ENCODE results near the gene ZFAND2A.
"Not testable (repeated sequence)": the region's sequence is repeated elsewhere in the genome, so short reads cannot be mapped to it uniquely, and the experiment has no call there.

The ZFAND2A gene

GRCh38 chr7:1121886-1122831 is 37.8 kb downstream of the ZFAND2A start:
- DNase-seq, result no peak

GRCh38 chr7:1121476-1121875 is 38.5 kb downstream of the ZFAND2A start:
- DNase-seq, result no peak

GRCh38 chr7:1120791-1121190 is 39.2 kb downstream of the ZFAND2A start:
- DNase-seq, result no peak

GRCh38 chr7:1119201-1119600 is 40.8 kb downstream of the ZFAND2A start:
- DNase-seq, result no peak

- DNase-seq, result no peak
Measured at GRCh38 chr7:1117321-1117928, 42.6 kb downstream of the ZFAND2A start.

- DNase-seq, result not testable (repeated sequence)
Measured at GRCh38 chr7:1116383-1117008, 43.5 kb downstream of the ZFAND2A start.

- not testable (repeated sequence) for DNase-seq
Measured at GRCh38 chr7:1115171-1116045, 44.6 kb downstream of the ZFAND2A start.

- DNase-seq, result no peak
Measured at GRCh38 chr7:1114505-1114904, 45.5 kb downstream of the ZFAND2A start.

GRCh38 chr7:1114088-1114487 is 45.9 kb downstream of the ZFAND2A start:
- DNase-seq, result no peak

- no peak for DNase-seq
Measured at GRCh38 chr7:1113548-1113885, 46.5 kb downstream of the ZFAND2A start.

GRCh38 chr7:1112625-1113547 is 47.1 kb downstream of the ZFAND2A start:
- no peak for DNase-seq

GRCh38 chr7:1112109-1112508 is 47.9 kb downstream of the ZFAND2A start:
- DNase-seq, result no peak

- DNase-seq, result no peak
Measured at GRCh38 chr7:1111156-1111555, 48.8 kb downstream of the ZFAND2A start.

GRCh38 chr7:1110358-1110757 is 49.6 kb downstream of the ZFAND2A start:
- DNase-seq, result no peak

- DNase-seq, result no peak
Measured at GRCh38 chr7:1109581-1110310, 50.2 kb downstream of the ZFAND2A start.

GRCh38 chr7:1108264-1108920 is 51.6 kb downstream of the ZFAND2A start:
- no peak for DNase-seq

GRCh38 chr7:1106793-1107421 is 53.1 kb downstream of the ZFAND2A start:
- no peak for DNase-seq

- DNase-seq, result no peak
Measured at GRCh38 chr7:1106063-1106792, 53.8 kb downstream of the ZFAND2A start.

GRCh38 chr7:1105189-1105588 is 54.8 kb downstream of the ZFAND2A start:
- DNase-seq, result peak; percentile 44
